Left cardiac atrium (tissue), 4 donors: ENCODE measurements around the gene NOS2. TPM values are rescaled to one million over a fixed set of nuclear protein-coding genes. Genes with fewer than 3 reads are reported as not detected.

Experiments used
- ATAC-seq, 2 donors: fragments of 200-7000 bp; cut with Tn5 transposase; one replicate each; pipeline ENCODE4 v1.9.1; 2020; ENCODE audit warnings: mild to moderate bottlenecking in 2 of 2, moderate library complexity in 2 of 2
- DNase-seq: peaks from one replicate; pipeline ENCODE4 v3.0.0-alpha.2; 2020
- intact Hi-C, 2 donors: fragments of 100-400 bp; cut with DNase I; formaldehyde crosslinking; loops; one replicate each; pipeline versions ENCODE4 v1.14.1 to v1.15.1; 2022 to 2023
- total RNA-seq, 2 donors: library from RNA; stranded (reverse); fragmentation: NEBNext Ultra II Directional; extraction: Animal tissue kit (Norgen Biotek cat#: 25700); gene quantifications; one replicate each; pipeline ENCODE4 v1.2.1, GENCODE V29; 2021
- donor health status: DM: no; HTN: yes; CAD: no.
- donor health status: DM: no; HTN: yes; CAD: no; lungs with severe emphysema.
- donor health status: DM: yes; HTN: yes; CAD: no.
- donor health status: Dilated cardiomyopathy.

The NOS2 gene
- total RNA-seq, 2 donors from 2014 or later = 0.05 TPM; not detected in 1

DNA sequence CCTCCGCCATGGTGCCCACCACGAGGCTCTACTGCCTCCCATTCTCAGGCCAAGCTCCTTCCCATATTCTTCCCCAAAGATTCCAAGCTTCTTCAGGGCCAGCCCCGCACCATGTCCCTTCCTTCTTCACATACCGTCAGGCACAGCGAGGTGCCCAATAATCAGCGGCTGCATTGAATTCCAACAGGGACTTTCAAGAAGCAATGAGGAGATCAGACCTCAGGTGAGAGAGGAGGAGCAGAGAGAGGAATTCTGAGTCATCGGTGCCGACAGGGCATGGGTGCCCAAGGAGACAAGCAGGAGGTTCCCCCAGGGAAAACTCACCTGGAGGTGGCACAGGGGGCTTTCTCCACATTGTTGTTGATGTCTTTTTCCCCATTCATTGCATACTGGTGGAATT is 2.0 kb downstream of the NOS2 start:
- intact Hi-C loops = no loop called here
- DNase-seq = no peak
- ATAC-seq = no peak

- no peak for ATAC-seq
- DNase-seq = no peak
- intact Hi-C loops = no loop called here
Measured at GRCh38 chr17:27797390-27798091, 2.8 kb downstream of the NOS2 start.

GRCh38 chr17:27793906-27794569 is 6.3 kb downstream of the NOS2 start:
- ATAC-seq = no peak
- intact Hi-C loops = no loop called here
- no peak for DNase-seq

- DNase-seq (peak; percentile 45), ATAC-seq (peak; percentile 81 to 90)
- intact Hi-C loops = no loop called here
Measured at GRCh38 chr17:27793168-27793905, 7.0 kb downstream of the NOS2 start.

GRCh38 chr17:27792095-27792494 is 8.2 kb downstream of the NOS2 start:
- ATAC-seq (no peak), DNase-seq (no peak)
- intact Hi-C loops = no loop called here

DNA sequence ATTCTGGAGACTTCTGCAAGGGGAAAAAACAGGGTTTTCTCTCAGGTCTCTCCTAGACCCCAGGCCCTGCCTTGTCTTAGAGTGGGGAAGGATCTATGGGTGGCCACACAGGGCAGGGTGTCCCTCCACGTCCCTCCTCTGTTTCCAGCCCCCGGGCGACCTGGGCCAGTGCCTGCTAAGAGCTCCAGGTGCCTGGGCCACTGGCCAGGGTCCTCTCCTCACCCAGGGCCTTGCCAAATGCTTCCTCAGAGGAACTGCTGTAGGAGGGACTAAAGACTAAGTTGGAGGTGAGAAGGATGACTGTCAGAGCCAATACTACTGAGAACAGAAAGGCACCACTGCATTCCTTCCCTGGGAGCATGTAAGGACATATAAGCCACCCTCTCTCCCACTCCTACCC is 11.4 kb downstream of the NOS2 start:
- DNase-seq (no peak), ATAC-seq (no peak)
- intact Hi-C loops = no loop called here

- intact Hi-C loops = no loop called here
- DNase-seq (no peak), ATAC-seq (no peak)
Measured at GRCh38 chr17:27783440-27784350, 16.6 kb downstream of the NOS2 start.

- peak; percentile 19 to 32 for ATAC-seq
Measured at GRCh38 chr17:27782791-27783206, 17.5 kb downstream of the NOS2 start.

GRCh38 chr17:27780828-27781404 is 19.4 kb downstream of the NOS2 start:
- intact Hi-C loops = no loop called here
- no peak for DNase-seq
- ATAC-seq = no peak

More at GRCh38 chr17:27782791-27783206, 17.5 kb downstream of the NOS2 start:
- intact Hi-C loops = no loop called here
- no peak for DNase-seq

GRCh38 chr17:27780092-27780827 is 20.1 kb downstream of the NOS2 start:
- DNase-seq = no peak
- intact Hi-C loops = no loop called here
- no peak for ATAC-seq

DNA sequence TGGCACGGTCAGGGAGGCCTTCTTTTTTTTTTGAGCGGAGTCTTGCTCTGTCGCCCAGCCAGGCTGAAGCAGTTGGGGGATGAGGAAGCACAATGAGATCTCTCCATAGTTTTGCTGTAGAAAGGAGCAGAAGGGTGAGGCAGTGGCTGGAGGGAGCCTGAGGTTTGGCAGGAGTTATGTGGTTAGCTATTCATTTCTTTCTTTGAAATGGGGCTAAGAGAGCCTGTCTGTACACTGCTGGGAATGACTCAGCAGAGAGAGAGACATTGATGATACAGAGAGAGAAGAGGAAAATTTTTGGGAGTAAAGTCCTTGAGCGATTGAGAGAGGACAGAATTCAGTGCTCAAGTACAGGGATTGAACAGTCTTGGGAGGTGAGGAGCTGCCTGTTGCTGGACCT is 22.1 kb downstream of the NOS2 start:
- intact Hi-C loops = no loop called here
- no peak for DNase-seq
- ATAC-seq = peak in 1 of 2 donors; percentile 61

DNA sequence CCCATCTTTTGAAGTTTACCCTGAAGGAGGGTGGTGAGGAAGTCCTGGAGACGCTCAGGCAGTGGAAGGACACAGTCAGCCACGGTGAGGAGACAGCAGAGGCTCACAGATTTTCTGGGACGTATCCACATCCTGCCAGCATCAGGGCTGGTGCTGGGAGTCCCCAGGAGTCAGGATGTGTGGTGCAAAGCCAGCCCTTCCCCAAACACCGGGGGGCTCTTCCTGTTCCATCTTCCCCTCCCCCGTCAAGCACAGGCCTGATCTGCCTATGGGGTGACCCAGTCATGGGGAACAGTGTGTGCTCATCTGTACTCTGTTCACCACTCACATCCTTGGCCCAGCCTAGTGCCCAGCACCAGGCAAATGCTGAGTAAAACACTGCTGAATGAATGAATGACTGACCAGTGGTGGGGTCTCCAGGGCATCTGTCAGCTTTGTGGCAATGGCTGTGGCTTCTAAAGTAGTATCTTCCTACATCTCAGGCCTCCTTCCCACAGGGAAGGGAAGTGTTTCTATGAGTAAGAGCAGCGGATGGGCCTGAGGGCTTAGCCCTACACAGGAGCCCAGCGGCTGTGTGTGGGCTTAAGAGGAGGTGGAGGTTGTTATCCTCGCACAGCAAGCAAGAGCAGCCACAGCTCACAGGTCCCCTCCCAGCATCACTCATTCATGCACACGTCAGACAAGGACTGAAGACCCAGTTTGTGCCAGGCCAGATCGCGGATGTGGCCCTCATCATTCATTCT is 23.3 kb downstream of the NOS2 start:
- intact Hi-C loops = no loop called here
- DNase-seq (no peak), ATAC-seq (no peak)

DNA sequence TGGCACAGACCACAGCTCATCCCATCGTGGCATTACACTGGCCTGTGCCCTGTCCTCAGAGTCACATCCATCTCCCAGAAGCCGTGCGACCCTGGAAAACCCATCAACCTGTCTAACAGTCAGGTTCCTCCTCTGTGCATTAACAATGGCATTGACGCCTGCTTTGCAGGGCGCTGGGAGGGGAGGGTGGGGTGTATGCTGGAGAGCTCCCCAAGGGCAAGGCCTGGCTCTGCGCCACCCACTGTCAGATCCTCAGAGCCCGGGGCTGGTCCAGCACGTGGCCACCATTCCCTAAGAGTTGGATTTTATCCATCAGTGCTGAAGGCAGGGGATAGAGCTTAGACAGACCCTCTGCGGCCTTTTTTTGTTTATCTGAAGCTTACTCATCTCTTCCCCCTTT is 28.7 kb downstream of the NOS2 start:
- ATAC-seq (no peak), DNase-seq (no peak)
- intact Hi-C loops = no loop called here

GRCh38 chr17:27770877-27771276 is 29.5 kb downstream of the NOS2 start:
- ATAC-seq (no peak), DNase-seq (no peak)
- intact Hi-C loops = no loop called here

GRCh38 chr17:27768858-27769410 is 31.4 kb downstream of the NOS2 start:
- intact Hi-C loops = no loop called here
- DNase-seq (no peak), ATAC-seq (no peak)

GRCh38 chr17:27766438-27766837 is 33.9 kb downstream of the NOS2 start:
- intact Hi-C loops = no loop called here
- no peak for DNase-seq

DNA sequence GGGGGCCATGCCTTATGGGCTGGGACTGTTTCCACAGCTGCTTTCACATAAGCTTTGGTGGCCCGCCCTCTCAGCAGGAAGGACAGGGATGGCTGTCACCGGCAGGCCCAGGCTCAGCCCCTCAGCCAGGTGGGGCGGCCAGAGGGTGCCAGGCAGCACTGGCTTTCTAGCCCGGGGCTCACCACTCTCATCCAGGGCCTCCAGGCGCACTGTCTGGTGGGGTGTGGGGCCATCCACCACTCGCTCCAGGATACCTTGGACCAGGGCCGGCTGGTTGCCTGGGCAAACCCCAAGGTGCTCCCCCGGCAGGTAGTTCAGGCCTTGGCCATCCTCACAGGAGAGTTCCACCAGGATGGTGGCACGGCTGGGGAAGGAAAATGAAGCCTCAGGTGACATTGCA is 35.0 kb downstream of the NOS2 start:
- DNase-seq (no peak), ATAC-seq (no peak)
- intact Hi-C loops = no loop called here

More at GRCh38 chr17:27766438-27766837, 33.9 kb downstream of the NOS2 start:
- ATAC-seq = no peak
